Vagina (tissue), 2 donors: Measurements from ENCODE around the gene PTPRM. TPM values are rescaled to one million over a fixed set of nuclear protein-coding genes. Genes with fewer than 3 reads are reported as not detected.

Source experiments
- DNase-seq, 2 donors: peaks; one replicate each; pipeline ENCODE4 v3.0.0-alpha.2; 2017; ENCODE audit errors: extremely low spot score in 2 of 2
- H3K27ac ChIP-seq: fragments of 200-600 bp; sonication (generic); one replicate; pipeline ENCODE4 v1.5.1; 2019
- H3K27me3 ChIP-seq: fragments of 200-600 bp; sonication (generic); one replicate; pipeline ENCODE4 v1.5.1; 2019
- H3K36me3 ChIP-seq, 2 donors: fragments of 200-600 bp; sonication (generic); one replicate each; pipeline ENCODE4 v1.5.1; 2017 to 2019
- H3K4me1 ChIP-seq: fragments of 200-600 bp; sonication (generic); one replicate; pipeline ENCODE4 v1.5.1; 2019
- H3K4me3 ChIP-seq, 2 donors: fragments of 200-600 bp; sonication (generic); 1 replicate in 1 of 2; 2 replicates in 1 of 2; pipeline ENCODE4 v1.5.1; 2016 to 2019
- H3K9me3 ChIP-seq: fragments of 200-600 bp; sonication (generic); one replicate; pipeline ENCODE4 v1.5.1; 2019
- POLR2A ChIP-seq, 2 donors: fragments of 450-650 bp; IDR thresholded peaks; one replicate each; pipeline ENCODE4 v1.6.1; 2017; ENCODE audit warnings: antibody characterized with exemption in 2 of 2, mild to moderate bottlenecking in 2 of 2, moderate library complexity in 2 of 2
- POLR2AphosphoS5 ChIP-seq, 2 donors: sonication (generic); formaldehyde crosslinking; IDR thresholded peaks; one replicate each; pipeline ENCODE4 v1.9.0; 2017; ENCODE audit warnings: antibody characterized with exemption in 2 of 2, mild to moderate bottlenecking in 2 of 2, low read depth in 1 of 2; ENCODE audit not compliant: insufficient read depth in 1 of 2
- intact Hi-C: fragments of 100-400 bp; cut with DNase I; formaldehyde crosslinking; loops from one replicate; pipeline ENCODE4 v1.15.1; 2023
- total RNA-seq: library from RNA; depleted of rRNA; stranded (reverse); fragments of >200 nt; gene quantifications from one replicate; pipeline ENCODE4 v1.2.3, GENCODE V29; 2016
- TF ChIP-seq, protein P1 (sequence below), 3 experiments: fragments of 450-650 bp in 2 of 3; fragments of 200-600 bp in 1 of 3; sonication (generic) in 1 of 3; IDR thresholded peaks; one replicate each; pipeline ENCODE4 v1.5.1; 2017 to 2019; ENCODE audit warnings: antibody characterized with exemption in 3 of 3, mild to moderate bottlenecking in 2 of 3, moderate library complexity in 2 of 3

The PTPRM gene
- total RNA-seq, 1 donor from 2014 or later = 60.2 TPM

DNA sequence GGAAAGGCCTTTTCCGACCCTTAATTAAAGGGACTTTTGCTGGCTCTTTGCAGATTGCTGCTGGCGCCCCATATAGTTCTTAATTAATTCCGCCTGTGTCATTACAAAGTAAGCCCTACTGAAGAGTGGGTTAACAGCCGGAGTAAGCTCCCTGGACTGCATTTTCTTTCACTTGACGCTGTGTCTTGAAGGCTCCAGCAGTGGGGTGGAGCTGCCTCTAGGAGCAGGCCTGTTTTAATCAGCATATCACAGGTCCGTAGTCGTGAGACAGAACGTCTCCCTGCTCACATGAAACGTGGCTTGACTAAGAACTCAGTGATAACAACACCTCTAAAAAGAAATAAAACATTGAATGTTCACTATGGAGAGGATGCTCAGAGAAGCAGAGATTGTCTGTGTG is 712.2 kb downstream of the PTPRM start:
- no peak overlapping the region for H3K4me3 ChIP-seq
- no peaks in the 10 kb centered on the region for H3K9me3 ChIP-seq
- TF ChIP-seq, protein P1, sequence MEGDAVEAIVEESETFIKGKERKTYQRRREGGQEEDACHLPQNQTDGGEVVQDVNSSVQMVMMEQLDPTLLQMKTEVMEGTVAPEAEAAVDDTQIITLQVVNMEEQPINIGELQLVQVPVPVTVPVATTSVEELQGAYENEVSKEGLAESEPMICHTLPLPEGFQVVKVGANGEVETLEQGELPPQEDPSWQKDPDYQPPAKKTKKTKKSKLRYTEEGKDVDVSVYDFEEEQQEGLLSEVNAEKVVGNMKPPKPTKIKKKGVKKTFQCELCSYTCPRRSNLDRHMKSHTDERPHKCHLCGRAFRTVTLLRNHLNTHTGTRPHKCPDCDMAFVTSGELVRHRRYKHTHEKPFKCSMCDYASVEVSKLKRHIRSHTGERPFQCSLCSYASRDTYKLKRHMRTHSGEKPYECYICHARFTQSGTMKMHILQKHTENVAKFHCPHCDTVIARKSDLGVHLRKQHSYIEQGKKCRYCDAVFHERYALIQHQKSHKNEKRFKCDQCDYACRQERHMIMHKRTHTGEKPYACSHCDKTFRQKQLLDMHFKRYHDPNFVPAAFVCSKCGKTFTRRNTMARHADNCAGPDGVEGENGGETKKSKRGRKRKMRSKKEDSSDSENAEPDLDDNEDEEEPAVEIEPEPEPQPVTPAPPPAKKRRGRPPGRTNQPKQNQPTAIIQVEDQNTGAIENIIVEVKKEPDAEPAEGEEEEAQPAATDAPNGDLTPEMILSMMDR (IDR thresholded peaks at IDR 0.05) = no peak
- TF ChIP-seq POLR2AphosphoS5 (IDR thresholded peaks at IDR 0.05; ENCODE audit: insufficient read depth in 1 of 2, low read depth in 1 of 2) = no peak
- TF ChIP-seq POLR2A (IDR thresholded peaks at IDR 0.05) = no peak
- H3K36me3 ChIP-seq = no peaks in the 10 kb centered on the region
- intact Hi-C loops = no loop called here
- DNase-seq = no peak
- no peak overlapping the region for H3K27ac ChIP-seq
- no peaks in the 10 kb centered on the region for H3K27me3 ChIP-seq
- no peaks in the 10 kb centered on the region for H3K4me1 ChIP-seq

DNA sequence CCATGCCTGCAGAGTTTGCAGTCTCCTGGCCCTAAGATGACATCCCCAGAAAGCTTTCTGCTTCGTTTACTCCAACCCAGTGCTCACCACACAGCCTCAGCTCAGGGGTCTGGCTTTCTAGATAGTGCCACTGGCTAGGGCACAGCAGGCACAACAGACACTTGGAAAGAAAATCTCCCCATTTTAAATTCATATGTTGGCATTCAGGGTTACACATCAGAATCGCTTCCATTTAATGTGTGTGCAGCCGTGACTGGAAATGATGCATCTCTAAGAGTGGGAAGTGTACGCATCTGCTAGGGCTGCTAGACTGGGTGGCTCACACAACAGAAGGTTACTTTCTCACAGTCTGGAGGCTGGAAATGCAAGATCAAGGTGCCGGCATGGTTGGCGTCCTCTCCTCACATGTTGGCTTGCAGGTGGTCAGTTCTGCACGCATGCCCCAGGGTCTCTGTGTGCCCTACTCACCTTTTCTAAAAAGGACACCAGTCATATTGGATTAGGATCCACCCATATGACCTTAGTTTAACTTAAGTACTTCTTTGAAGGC is 712.7 kb downstream of the PTPRM start:
- H3K27me3 ChIP-seq = no peaks in the 10 kb centered on the region
- H3K4me3 ChIP-seq = no peak overlapping the region
- no peaks in the 10 kb centered on the region for H3K4me1 ChIP-seq
- H3K27ac ChIP-seq = no peak overlapping the region
- intact Hi-C loops = no loop called here
- H3K36me3 ChIP-seq = no peaks in the 10 kb centered on the region
- TF ChIP-seq, protein P1 (IDR thresholded peaks at IDR 0.05) = no peak
- TF ChIP-seq POLR2A (IDR thresholded peaks at IDR 0.05) (no peak), POLR2AphosphoS5 (IDR thresholded peaks at IDR 0.05; ENCODE audit: insufficient read depth in 1 of 2, low read depth in 1 of 2) (no peak)
- H3K9me3 ChIP-seq = no peaks in the 10 kb centered on the region
- DNase-seq = no peak

DNA sequence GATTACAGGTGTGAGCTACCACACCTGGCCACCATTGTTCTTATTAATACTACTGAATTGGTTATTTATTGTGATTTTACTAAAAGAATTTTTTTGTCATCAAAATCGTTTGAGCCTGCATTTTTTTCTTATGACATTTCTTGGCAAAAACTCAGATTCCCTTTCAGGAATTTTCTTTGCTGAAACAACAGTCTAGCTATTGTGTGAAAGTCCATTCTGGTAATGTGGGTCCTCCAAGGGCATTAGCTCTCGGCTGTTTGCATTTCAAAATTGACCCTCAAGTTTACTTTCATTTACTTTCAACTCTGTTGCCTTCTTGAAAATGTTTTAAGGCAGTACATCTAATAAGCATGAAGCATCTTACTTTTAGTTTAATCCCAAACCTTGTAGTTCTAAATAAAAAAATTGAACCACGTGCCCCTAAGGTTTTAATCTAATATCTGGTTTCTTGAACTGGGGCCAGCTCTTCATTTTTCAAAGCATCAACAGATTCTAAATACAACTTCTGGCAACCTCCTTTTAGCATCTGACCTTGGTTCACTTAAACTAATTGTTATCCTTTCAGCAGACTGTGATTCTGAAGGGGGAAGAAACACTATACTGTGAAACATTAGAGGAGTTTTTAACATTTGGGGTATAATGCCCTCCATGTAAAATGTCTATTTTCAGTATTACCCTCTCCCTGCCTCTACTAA is 716.9 kb downstream of the PTPRM start:
- no peaks in the 10 kb centered on the region for H3K4me1 ChIP-seq
- intact Hi-C loops = no loop called here
- no peak for DNase-seq
- TF ChIP-seq, protein P1 (IDR thresholded peaks at IDR 0.05) = no peak
- TF ChIP-seq POLR2A (IDR thresholded peaks at IDR 0.05) = no peak
- no peak for TF ChIP-seq POLR2AphosphoS5 (IDR thresholded peaks at IDR 0.05; ENCODE audit: insufficient read depth in 1 of 2, low read depth in 1 of 2)
- no peaks in the 10 kb centered on the region for H3K9me3 ChIP-seq
- H3K27me3 ChIP-seq = no peaks in the 10 kb centered on the region
- H3K27ac ChIP-seq = no peak overlapping the region
- H3K36me3 ChIP-seq = no peaks in the 10 kb centered on the region
- H3K4me3 ChIP-seq = no peak overlapping the region

DNA sequence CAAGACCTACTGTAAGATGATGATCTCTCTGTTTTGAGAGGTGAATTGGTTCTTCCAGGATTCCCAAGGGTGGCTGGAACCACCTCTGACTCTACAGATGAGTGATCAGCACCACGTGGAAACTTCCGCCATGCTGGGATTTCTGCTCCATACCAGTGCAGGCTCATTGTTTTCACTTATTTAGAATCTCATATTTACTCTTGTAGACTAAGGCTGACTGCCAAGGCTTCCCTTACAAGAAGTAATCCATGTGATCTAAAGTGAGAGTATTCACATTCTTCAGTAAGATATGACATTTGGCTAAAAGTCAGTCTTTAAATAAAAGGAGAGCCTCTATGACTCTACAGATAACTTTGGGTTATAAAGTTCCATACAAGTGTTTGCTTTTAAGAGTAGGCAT is 719.2 kb downstream of the PTPRM start:
- Histone ChIP-seq H3K9me3 (no peaks in the 10 kb centered on the region), H3K27ac (no peak overlapping the region), H3K36me3 (no peaks in the 10 kb centered on the region), H3K4me1 (no peaks in the 10 kb centered on the region), H3K4me3 (no peak overlapping the region), H3K27me3 (no peaks in the 10 kb centered on the region)
- DNase-seq = no peak
- intact Hi-C loops = no loop called here
- TF ChIP-seq, protein P1 (IDR thresholded peaks at IDR 0.05) = no peak
- TF ChIP-seq POLR2AphosphoS5 (IDR thresholded peaks at IDR 0.05; ENCODE audit: insufficient read depth in 1 of 2, low read depth in 1 of 2) = no peak
- TF ChIP-seq POLR2A (IDR thresholded peaks at IDR 0.05) = no peak

- TF ChIP-seq, protein P1 (IDR thresholded peaks at IDR 0.05) = no peak
- no peak for TF ChIP-seq POLR2A (IDR thresholded peaks at IDR 0.05)
- no peak for TF ChIP-seq POLR2AphosphoS5 (IDR thresholded peaks at IDR 0.05; ENCODE audit: insufficient read depth in 1 of 2, low read depth in 1 of 2)
- Histone ChIP-seq H3K9me3 (no peaks in the 10 kb centered on the region), H3K36me3 (no peaks in the 10 kb centered on the region), H3K27ac (no peak overlapping the region), H3K4me3 (no peak overlapping the region), H3K27me3 (no peaks in the 10 kb centered on the region), H3K4me1 (no peaks in the 10 kb centered on the region)
- no peak for DNase-seq
- intact Hi-C loops = no loop called here
Observed at GRCh38 chr18:8287196-8287885, 720.2 kb downstream of the PTPRM start.
